ENCODE results near the gene IRX4.

DNA sequence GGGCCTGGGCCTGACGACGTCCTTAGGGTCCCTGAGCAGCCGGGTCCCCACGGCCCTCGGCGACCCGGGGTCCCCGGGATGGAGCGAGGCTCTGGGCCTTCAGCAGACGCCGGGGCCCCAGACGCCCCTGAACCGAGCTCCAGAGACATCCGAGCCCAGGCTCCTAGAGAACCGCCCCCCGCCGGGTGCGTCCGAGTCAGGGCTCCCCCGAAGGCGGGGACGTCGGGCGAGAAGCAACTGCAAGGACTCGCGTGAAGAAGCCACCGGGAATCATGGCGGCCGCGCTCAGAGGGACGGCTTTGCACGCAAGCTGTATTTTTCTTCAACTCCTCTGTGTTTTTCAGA, 25.5 kb downstream of the IRX4 start:
- TF ChIP-seq CTCF (IDR thresholded peaks at IDR 0.05; ENCODE audit: borderline replicate concordance, extremely low read depth, low read length, poor library complexity, severe bottlenecking) (no peak), EZH2 (IDR thresholded peaks at IDR 0.05; ENCODE audit: borderline replicate concordance, low read depth, low read length, severe bottlenecking) (no peak)

Measured in DND-41 (cell line).